NCI-H2107 treated with DMSO at 0.1 percent for 48 hours (cell line): ENCODE results near the gene ZSCAN4.
A peak's percentile ranks its signal among the peaks of the same experiment; 100 is the strongest.

Experiments
- DNase-seq: peaks from one replicate; lab custom pipeline; 2025; ENCODE audit not compliant: unreplicated experiment; lab: John Stamatoyannopoulos, UW

ZSCAN4 gene

DNA sequence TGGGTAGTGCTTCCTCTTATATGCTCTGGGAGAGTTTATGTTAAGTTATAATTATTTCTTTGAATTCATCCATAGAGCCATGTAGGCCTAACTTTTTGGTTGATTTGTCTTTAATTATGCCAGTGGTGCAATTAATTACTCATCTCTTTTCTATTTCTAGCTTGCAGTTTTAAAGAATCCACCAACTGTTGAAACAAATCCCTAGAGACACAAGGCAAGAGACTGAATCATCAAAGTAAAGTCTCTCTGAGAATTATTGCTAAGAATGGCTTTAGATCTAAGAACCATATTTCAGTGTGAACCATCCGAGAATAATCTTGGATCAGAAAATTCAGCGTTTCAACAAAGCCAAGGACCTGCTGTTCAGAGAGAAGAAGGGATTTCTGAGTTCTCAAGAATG is 7.1 kb downstream of the ZSCAN4 start:
- DNase-seq = no peak

DNA sequence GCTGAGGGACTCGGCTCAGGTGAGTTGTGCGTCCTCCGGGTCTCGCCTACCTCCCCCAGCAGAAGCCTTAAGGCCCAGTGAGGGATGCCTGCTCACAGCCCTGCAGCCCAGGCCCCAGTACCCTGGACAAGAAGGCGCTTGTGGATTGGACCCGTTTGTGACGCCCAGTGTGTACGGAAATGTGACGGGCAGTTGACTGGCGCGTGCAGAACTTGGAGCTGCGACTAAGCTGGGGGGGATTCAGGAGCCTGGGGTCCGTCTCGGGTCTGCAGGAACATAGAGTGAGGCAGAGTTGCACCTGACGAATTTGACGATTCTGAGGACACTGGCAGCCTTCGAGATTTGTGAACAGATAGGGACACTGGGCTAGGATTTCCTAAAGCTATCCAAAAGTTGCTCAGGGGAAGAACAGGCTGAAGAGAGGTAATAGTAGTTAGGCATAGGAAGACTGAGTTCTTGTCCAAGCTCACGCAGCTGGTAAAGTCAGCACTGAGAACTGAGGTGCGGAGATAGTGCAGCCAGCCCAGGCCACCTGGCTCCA is 13.6 kb downstream of the ZSCAN4 start:
- no peak for DNase-seq

DNA sequence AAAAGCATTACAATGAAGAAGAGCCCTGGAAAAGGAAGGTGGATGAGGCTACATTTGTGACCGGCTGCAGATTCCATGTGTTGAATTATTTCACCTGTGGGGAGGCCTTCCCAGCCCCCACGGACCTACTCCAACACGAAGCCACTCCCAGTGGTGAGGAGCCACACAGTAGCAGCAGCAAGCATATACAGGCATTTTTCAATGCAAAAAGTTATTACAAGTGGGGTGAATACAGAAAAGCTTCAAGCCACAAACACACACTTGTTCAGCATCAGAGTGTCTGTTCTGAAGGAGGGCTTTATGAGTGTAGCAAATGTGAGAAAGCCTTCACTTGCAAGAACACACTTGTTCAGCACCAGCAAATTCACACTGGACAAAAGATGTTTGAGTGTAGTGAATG is 18.0 kb downstream of the ZSCAN4 start:
- no peak for DNase-seq

DNA sequence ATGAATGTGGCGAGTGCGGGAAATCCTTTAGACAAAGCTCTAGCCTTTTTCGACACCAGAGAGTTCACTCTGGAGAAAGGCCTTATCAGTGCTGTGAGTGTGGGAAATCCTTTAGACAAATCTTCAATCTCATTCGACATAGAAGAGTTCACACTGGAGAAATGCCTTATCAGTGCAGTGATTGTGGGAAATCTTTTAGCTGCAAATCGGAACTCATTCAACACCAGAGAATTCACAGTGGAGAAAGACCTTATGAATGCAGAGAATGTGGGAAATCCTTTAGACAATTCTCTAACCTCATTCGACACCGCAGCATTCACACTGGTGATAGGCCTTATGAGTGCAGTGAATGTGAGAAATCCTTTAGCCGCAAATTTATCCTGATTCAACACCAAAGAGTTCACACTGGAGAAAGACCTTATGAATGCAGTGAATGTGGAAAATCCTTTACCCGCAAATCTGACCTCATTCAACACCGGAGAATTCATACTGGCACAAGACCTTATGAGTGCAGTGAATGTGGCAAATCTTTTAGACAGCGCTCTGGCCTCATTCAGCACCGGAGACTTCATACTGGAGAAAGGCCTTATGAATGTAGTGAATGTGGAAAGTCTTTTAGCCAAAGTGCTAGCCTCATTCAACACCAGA is 18.8 kb downstream of the ZSCAN4 start:
- no peak for DNase-seq

DNA sequence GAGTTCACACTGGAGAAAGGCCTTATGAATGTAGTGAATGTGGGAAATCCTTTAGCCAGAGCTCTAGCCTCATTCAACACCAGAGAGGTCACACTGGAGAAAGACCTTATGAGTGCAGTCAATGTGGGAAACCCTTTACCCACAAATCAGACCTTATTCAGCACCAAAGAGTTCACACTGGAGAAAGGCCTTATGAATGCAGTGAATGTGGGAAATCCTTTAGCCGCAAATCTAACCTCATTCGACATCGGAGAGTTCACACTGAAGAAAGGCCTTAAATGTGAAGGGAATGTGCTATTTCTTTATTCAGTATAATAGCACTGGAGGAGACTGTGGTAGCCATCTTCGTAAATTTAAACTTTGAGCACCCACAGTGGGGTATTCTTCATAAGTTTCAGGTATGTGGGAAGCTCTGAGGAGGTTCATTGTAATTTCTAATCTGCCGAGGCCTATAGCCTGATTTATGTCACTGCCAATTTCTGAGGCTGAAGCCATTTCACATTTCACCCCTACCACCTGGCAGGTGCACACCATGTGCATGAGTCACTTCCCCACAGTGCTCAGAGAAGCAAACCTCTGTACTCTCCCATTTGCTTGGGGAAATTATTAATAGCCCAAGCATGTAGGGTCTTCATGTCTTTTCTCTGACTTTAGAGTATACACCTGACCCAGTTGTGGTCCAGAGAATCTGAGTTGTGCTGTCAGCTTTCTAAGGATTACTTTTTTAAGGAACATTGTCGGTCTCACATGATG is 19.5 kb downstream of the ZSCAN4 start:
- DNase-seq = no peak

DNA sequence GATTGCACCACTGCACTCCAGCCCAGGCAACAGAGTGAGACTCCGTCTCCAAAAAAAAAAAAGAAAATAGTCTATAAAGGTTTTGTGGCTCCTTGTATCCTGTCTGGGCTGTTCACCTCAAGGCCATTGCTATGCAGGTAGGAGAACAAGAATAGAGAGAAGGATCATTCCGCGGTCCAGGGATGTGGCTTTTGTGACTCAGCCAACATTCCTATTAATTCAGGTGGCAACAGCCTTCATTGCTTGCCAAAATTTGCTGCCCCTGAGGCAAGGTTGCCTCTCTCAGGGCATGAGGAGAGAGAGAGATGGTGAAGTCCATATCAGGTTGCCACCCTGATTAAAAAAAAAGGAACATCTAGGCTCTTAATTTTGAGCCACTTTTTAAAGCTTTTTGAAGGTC is 21.0 kb downstream of the ZSCAN4 start:
- no peak for DNase-seq

DNA sequence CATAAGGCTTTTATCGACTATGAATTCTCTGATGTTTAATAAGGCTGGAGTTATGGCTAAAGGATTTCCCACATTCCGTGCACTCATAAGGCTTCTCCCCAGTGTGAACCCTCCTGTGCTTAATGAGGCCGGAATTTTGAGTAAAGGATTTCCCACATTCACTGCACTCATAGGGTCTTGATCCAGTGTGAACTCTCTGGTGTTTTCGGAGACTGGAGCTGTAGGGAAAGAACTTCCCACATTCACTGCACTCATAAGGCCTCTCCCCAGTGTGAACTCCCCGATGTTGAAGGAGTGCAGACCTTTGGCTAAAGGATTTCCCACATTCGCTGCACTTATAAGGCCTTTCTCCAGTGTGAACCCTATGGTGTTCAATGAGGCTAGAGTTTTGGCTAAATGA is 32.9 kb downstream of the ZSCAN4 start:
- DNase-seq = no peak

DNA sequence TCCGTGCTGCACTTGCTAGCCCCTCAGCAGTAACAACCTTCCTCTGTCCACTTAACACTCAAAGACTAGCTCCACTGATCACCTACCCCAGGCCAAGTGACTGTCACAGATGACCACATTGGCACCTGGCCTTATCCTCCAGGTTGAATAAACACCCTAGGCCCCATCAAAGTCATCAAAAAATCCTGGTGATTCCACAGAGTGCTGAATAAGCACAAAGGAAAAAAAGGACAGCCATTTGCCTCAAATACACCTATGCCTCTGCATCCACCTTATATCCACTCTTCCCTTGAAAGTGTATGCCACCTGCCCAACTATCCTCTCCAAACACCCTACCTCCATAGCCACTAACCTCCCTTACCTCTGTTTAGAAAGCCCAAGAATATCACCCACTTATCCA is 37.6 kb downstream of the ZSCAN4 start:
- DNase-seq = no peak

DNA sequence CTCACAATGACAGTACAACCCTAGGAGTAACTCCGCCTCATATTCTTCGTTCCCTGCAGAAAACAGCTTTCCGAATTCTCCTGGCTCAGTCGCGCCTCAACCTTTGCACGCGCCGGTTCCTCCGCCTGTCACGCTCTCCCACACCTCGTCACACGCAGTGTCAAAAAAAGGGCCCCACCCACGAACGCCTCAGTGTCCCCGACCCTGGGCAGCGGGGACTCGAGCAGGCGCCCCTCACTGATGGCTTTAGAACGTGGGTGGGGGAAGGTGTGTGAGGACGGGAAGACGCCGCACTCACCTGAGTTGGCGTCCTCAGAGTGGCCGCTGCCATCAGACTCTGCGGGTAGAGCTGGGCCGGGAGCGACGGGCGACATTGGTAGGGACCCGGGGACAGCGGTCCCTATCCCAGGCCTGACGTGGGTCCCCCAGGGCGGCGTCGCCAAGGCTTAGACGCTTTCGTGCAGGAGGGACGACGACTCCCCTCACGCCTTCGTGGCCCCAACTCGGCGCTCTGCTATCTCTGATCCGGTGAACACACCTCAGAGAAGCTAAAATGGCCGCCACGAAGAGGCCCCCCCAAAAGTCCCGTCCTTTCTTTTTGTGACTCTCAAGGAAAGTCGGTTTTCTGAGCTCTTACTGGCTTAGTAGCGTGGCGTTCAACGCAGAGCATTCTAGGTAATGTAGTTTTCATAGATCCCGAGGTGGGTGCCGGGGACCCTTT is 40.1 kb downstream of the ZSCAN4 start, which contains the start of gene ZNF154:
ZNF154 (minus strand) TSS at position 564 of the 721 bp plus-strand sequence; CDS start at position 331, 233 bp downstream.
- no peak for DNase-seq

DNA sequence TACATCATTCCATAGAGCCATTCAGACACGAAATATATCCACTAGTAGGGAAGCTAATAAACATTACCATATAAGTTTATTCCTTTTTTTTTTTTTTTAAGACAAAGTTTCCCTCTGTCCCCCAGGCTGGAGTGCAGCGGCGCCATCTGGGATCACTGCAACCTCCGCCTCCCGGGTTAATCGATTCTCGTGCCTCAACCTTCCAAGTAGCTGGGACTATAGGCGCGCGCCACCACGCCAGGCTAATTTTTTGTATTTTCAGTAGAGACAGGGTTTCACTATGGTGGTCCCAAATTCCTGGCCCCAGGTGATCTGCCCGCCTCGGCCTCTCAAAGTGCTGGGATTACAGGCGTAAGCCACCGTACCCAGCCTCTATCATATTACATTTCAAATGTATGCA is 40.9 kb downstream of the ZSCAN4 start:
- DNase-seq = no peak

DNA sequence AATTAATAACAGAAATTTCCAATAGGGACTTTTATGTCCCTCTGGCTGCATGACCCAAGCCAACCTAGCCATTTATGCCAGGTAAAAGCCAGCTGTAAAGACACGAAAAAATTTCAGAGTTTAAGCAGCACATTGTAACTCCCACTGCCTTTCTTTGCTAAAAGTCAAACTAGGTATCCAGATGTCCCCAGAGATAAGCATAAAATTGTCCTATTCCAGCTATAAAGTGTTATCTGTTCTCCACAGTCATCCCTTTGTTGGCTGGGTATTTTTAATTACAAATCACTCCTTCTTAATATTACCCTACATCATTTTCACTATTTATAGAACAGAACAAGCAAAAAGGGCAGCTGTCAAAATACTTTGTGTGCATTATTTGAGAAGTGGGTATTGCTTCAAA is 43.5 kb downstream of the ZSCAN4 start:
- no peak for DNase-seq

DNA sequence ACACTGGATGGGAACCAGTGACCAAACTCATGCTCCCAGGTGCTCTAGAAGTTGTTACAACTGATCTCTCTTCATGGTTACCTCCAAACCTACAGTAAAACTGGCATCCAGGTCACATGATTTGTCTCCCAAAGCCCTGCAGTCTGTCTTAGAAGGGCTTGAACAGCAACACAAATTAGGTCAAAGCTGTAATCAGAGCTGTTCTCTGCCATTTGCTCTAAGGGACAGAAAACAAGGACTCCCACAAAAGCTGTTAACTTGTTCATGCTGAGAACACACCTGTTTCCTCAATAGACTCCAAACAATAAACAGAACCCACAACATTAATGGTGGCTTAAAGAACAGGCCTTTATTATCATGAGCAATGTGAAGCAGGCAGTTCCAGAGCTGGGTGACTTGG is 50.7 kb downstream of the ZSCAN4 start:
- DNase-seq = peak; percentile 63

DNA sequence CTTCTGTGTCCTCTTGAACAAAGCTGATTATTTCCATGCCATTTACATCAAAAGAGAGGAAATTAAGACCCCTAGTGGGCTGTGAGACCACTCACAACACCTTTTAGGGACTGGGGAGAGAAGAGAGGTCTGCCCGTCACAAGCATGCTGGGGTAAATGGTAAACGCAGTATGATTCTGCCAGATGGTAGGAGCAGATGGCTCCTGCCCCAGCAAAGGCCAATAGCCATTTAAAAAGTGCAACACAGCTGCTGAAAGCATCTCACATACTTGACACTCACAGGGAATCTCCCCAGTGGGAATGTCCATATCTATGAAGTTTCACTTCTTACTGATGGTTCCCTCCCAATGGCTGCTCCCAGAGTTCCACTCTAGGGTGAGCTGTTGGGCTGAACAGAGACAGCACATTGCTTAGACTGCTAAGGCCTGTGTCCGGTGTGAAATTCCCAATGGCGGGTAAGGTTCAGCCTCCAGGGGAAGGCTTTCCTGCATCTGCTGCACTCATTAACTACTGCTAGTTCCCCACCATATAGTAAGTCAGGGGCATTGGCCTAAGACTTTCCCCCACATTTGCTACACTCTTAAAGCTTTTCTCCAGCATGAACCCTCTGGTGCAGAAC is 51.3 kb downstream of the ZSCAN4 start:
- no peak for DNase-seq

DNA sequence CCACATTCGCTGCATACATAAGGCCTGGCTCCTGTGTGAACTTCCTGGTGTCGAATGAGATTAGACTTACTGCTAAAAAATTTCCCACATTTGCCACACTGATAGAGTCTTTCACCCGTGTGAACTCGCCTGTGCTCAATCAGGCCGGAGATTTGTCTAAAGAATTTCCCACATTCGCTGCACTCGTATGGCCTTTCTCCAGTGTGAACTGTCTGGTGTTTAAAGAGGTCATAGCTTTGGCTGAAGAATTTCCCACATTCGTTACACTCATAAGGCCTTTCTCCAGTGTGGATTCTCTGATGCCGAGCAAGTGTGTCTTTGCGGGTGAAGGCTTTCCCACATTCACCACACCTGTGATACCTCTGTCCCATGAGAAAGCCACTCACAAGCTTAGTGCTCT is 52.1 kb downstream of the ZSCAN4 start:
- DNase-seq = no peak
